ENCODE results near the gene USP30.

USP30 gene

DNA sequence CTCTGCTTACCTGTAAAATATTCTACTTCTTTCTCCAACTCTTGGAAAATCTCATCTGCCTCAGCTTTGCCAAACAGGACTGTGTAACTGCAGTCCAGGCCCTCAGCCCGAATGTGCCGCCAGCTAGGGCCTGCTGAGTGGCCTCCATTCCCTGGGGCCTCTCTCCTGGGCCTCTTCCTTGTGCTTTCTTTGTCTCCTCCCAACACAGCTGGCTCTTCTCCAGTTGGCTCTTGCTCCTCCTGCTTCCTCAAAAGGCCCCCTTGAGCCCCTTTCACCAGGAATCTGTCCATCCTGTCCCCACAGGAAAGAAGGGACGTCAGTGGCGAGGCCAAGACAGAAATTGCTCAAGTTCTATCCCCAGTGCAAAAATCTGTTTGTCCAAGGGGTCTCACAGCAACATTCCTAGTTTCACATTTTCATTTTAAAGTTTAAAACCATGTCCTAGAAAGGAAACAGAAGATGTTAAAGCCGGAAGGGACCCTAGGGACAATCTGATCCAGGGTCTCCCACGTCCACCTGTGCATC is 40.2 kb downstream of the USP30 start:
- TF ChIP-seq, protein P1, sequence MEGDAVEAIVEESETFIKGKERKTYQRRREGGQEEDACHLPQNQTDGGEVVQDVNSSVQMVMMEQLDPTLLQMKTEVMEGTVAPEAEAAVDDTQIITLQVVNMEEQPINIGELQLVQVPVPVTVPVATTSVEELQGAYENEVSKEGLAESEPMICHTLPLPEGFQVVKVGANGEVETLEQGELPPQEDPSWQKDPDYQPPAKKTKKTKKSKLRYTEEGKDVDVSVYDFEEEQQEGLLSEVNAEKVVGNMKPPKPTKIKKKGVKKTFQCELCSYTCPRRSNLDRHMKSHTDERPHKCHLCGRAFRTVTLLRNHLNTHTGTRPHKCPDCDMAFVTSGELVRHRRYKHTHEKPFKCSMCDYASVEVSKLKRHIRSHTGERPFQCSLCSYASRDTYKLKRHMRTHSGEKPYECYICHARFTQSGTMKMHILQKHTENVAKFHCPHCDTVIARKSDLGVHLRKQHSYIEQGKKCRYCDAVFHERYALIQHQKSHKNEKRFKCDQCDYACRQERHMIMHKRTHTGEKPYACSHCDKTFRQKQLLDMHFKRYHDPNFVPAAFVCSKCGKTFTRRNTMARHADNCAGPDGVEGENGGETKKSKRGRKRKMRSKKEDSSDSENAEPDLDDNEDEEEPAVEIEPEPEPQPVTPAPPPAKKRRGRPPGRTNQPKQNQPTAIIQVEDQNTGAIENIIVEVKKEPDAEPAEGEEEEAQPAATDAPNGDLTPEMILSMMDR (IDR thresholded peaks at IDR 0.05; ENCODE audit: low read depth, low read length): no peak
- DNase-seq (ENCODE audit: extremely low read depth, low read depth): no peak

GRCh38 chr12:109093022-109093918 is 40.9 kb downstream of the USP30 start, which contains the start of gene ALKBH2:
Gene ALKBH2 (minus strand): TSS chr12:109093472. CDS start chr12:109092786, 686 bp downstream.
- TF ChIP-seq, protein P1 (IDR thresholded peaks at IDR 0.05; ENCODE audit: low read depth, low read length): peak; percentile 98
- peak; percentile 75 for DNase-seq (ENCODE audit: extremely low read depth, low read depth)

DNA sequence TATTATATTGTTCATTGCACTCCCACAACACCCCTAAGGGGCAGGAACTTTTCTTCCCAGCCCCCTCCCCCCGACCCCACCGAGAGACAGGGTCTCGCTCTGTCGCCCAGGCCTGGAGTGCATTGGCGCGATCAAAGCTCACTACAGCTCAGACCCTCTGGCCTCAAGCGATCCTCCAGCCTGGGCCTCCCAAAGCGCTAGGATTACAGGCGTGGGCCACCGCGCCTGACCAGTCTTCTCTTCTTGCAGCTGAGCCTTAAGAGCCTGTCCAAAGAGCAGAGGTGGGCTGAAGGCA is 44.7 kb downstream of the USP30 start:
- TF ChIP-seq, protein P1 (IDR thresholded peaks at IDR 0.05; ENCODE audit: low read depth, low read length): no peak

GRCh38 chr12:109097435-109098182 is 45.2 kb downstream of the USP30 start, which contains the start of gene UNG:
Gene UNG (plus strand): TSS chr12:109097597. CDS start chr12:109097680, 83 bp downstream.
- TF ChIP-seq, protein P1 (IDR thresholded peaks at IDR 0.05; ENCODE audit: low read depth, low read length): no peak
- peak; percentile 86 for DNase-seq (ENCODE audit: extremely low read depth, low read depth)

More for the DNA sequence above, 44.7 kb downstream of the USP30 start:
- no peak for DNase-seq (ENCODE audit: extremely low read depth, low read depth)

DNA sequence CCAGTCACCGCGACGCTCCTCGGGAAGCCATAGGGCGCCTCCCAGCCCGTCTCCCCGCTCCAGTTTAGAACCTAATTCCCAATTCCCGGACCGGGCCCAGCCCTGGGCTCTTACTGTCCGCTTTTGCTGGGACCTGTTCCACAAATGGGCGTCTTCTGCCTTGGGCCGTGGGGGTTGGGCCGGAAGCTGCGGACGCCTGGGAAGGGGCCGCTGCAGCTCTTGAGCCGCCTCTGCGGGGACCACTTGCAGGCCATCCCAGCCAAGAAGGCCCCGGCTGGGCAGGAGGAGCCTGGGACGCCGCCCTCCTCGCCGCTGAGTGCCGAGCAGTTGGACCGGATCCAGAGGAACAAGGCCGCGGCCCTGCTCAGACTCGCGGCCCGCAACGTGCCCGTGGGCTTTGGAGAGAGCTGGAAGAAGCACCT is 45.8 kb downstream of the USP30 start:
- TF ChIP-seq, protein P1 (IDR thresholded peaks at IDR 0.05; ENCODE audit: low read depth, low read length): no peak
- peak; percentile 23 for DNase-seq (ENCODE audit: extremely low read depth, low read depth)

DNA sequence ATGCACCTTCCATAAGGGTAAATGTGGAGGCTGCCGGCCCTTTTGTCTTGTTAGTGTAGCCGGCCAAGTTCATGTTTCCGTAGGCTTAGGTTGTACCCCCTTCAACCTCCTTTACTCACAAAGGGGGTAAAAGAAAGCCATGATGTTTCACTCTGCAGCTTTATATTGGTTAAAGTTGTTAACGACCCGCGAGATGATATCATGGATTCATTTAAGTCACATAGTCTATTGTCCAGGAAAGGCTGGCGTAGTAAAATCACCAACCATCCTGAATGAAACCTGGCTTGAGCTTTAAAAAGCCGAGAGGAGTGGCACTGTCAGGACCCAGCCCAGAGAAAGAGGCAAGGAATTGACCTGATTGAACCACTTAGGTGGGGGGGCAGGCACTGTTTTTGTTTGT is 46.3 kb downstream of the USP30 start:
- TF ChIP-seq, protein P1 (IDR thresholded peaks at IDR 0.05; ENCODE audit: low read depth, low read length): no peak
- no peak for DNase-seq (ENCODE audit: extremely low read depth, low read depth)
